ENCODE measurements around the gene ZXDC.

DNA sequence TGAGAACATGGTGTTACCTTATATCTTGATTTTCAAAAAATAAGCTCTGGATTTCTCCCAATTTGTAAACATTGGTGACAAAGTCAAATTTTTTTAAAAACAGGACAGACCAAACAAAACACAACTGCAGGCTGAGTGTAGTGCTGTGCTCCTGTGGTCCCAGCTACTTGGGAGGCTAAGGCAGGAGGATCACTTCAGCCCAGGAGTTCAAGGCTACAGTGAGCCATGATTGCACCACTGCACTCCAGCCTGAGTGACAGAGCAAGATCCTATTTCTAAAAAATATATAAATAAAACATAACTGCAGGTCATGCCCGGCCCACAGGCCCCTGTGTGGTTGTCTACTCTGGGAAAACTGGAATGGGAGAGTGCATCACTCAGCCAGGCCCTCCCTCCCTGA lies 4.0 kb upstream of the ZXDC start:
- no peak for TF ChIP-seq YY1 (IDR thresholded peaks at IDR 0.05; ENCODE audit: insufficient read depth, insufficient read length)
- no peak for TF ChIP-seq ZNF274 (IDR thresholded peaks at IDR 0.05; ENCODE audit: low read depth, low read length)
